OCI-LY1 (cell line): Measurements from ENCODE around the gene PRKCA.

Source experiments
- H2AFZ ChIP-seq: fragments of 200-600 bp; sonication (generic), shearing (Covaris generic); 2 replicates; pipeline ENCODE4 v1.6.0; 2014; ENCODE audit warnings: antibody characterized with exemption, mild to moderate bottlenecking, low read length
- H3F3A ChIP-seq: fragments of 200-600 bp; sonication (generic), shearing (Covaris generic); 2 replicates; pipeline ENCODE4 v1.6.0; 2014; ENCODE audit warnings: mild to moderate bottlenecking, antibody characterized with exemption, low read length, moderate library complexity; ENCODE audit not compliant: insufficient read depth
- H3K27ac ChIP-seq: fragments of 200-600 bp; sonication (generic); 2 replicates; pipeline ENCODE4 v1.5.1; 2014; ENCODE audit warnings: low read length, mixed run types, mild to moderate bottlenecking, low read depth; ENCODE audit not compliant: poor library complexity, severe bottlenecking
- H3K27me3 ChIP-seq: fragments of 200-600 bp; sonication (generic); 2 replicates; pipeline ENCODE4 v1.6.0; 2014; ENCODE audit warnings: antibody characterized with exemption, mild to moderate bottlenecking, low read length, moderate library complexity; ENCODE audit not compliant: insufficient read depth
- H3K36me3 ChIP-seq: fragments of 200-600 bp; sonication (generic); 2 replicates; pipeline ENCODE4 v1.6.1; 2014; ENCODE audit warnings: mild to moderate bottlenecking, antibody characterized with exemption, low read length, moderate library complexity, mixed read lengths; ENCODE audit not compliant: insufficient read depth
- H3K4me1 ChIP-seq: fragments of 200-600 bp; sonication (generic); 2 replicates; pipeline ENCODE4 v1.5.1; 2014; ENCODE audit warnings: mild to moderate bottlenecking, low read length, moderate library complexity; ENCODE audit not compliant: insufficient read depth, severe bottlenecking
- H3K4me2 ChIP-seq: fragments of 200-600 bp; sonication (generic), shearing (Covaris generic); 2 replicates; pipeline ENCODE4 v1.6.1; 2014; ENCODE audit warnings: low read length
- H3K4me3 ChIP-seq: fragments of 200-600 bp; sonication (generic); 2 replicates; pipeline ENCODE4 v1.5.1; 2014; ENCODE audit warnings: low read length, low read depth, mild to moderate bottlenecking, mixed read lengths; ENCODE audit not compliant: poor library complexity, severe bottlenecking
- H3K79me2 ChIP-seq: fragments of 200-600 bp; shearing (Covaris generic); 2 replicates; pipeline ENCODE4 v1.6.1; 2016; ENCODE audit warnings: mixed run types, low read length, mixed read lengths; ENCODE audit not compliant: insufficient read depth
- H3K9ac ChIP-seq: fragments of 200-600 bp; sonication (generic), shearing (Covaris generic); 2 replicates; pipeline ENCODE4 v1.6.1; 2014; ENCODE audit warnings: mild to moderate bottlenecking, low read length, mixed read lengths
- H3K9me2 ChIP-seq: fragments of 200-600 bp; sonication (generic), shearing (Covaris generic); 2 replicates; pipeline ENCODE4 v1.6.1; 2014; ENCODE audit warnings: low read depth, mild to moderate bottlenecking, low read length, mixed read lengths
- H3K9me3 ChIP-seq: fragments of 200-600 bp; shearing (Covaris generic); 2 replicates; pipeline ENCODE4 v1.6.1; 2014; ENCODE audit warnings: low read length, mixed read lengths
- H4K20me1 ChIP-seq: fragments of 200-600 bp; sonication (generic), shearing (Covaris generic); 2 replicates; pipeline ENCODE4 v1.6.0; 2016; ENCODE audit warnings: mild to moderate bottlenecking, low read length; ENCODE audit not compliant: insufficient read depth
- EZH2 ChIP-seq: fragments of 200-600 bp; sonication (generic), shearing (Covaris generic); IDR thresholded peaks from 2 replicates; pipeline ENCODE4 v1.8.0; 2017; ENCODE audit warnings: borderline replicate concordance, mixed run types, mild to moderate bottlenecking, antibody characterized with exemption, low read length, moderate library complexity, mixed read lengths
- TF ChIP-seq, protein P1 (sequence below): fragments of 200-600 bp; sonication (generic), shearing (Covaris generic); IDR thresholded peaks from 2 replicates; pipeline ENCODE4 v1.5.1; 2017; ENCODE audit warnings: mild to moderate bottlenecking, antibody characterized with exemption, low read length, moderate library complexity, mixed read lengths

PRKCA gene

GRCh38 chr17:66720027-66720426 lies 417.6 kb downstream of the PRKCA start:
- no peak overlapping the region for H3K27ac ChIP-seq
- TF ChIP-seq, protein P1, sequence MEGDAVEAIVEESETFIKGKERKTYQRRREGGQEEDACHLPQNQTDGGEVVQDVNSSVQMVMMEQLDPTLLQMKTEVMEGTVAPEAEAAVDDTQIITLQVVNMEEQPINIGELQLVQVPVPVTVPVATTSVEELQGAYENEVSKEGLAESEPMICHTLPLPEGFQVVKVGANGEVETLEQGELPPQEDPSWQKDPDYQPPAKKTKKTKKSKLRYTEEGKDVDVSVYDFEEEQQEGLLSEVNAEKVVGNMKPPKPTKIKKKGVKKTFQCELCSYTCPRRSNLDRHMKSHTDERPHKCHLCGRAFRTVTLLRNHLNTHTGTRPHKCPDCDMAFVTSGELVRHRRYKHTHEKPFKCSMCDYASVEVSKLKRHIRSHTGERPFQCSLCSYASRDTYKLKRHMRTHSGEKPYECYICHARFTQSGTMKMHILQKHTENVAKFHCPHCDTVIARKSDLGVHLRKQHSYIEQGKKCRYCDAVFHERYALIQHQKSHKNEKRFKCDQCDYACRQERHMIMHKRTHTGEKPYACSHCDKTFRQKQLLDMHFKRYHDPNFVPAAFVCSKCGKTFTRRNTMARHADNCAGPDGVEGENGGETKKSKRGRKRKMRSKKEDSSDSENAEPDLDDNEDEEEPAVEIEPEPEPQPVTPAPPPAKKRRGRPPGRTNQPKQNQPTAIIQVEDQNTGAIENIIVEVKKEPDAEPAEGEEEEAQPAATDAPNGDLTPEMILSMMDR: no peak
- TF ChIP-seq EZH2: no peak

DNA sequence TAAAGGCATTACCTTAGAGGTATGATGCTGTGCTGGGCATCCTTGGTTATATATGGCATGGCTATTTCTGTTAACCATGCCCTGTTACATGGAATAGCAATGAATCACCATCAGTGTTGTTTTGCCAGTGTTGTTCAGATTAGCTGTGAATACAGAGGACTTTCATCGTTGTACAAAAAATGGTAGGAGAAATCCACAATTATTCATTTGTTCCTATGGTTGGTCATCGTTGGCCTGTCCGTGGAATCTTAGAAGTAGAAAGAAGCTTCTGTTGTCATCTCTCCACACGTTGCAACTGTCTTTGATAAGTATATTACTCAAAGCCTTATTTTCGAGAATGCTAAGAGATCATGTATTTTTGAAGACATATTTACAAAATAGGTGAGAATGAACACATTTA lies 418.2 kb downstream of the PRKCA start:
- Histone ChIP-seq H3K4me1 (peaks cover 22% of the 10 kb centered on the region), H3K9me3 (no peaks in the 10 kb centered on the region), H4K20me1 (no peaks in the 10 kb centered on the region), H3K27me3 (no peaks in the 10 kb centered on the region), H3F3A (no peaks in the 10 kb centered on the region), H3K4me3 (no peak overlapping the region), H3K9me2 (no peaks in the 10 kb centered on the region), H3K36me3 (no peaks in the 10 kb centered on the region), H2AFZ (no peak overlapping the region), H3K27ac (no peak overlapping the region), H3K9ac (no peak overlapping the region), H3K79me2 (no peaks in the 10 kb centered on the region), H3K4me2 (no peak overlapping the region)
- TF ChIP-seq, protein P1: no peak
- no peak for TF ChIP-seq EZH2

More at GRCh38 chr17:66720027-66720426, 417.6 kb downstream of the PRKCA start:
- Histone ChIP-seq H3K4me1 (peaks cover 28% of the 10 kb centered on the region), H3K4me3 (no peak overlapping the region), H2AFZ (no peak overlapping the region), H3K36me3 (no peaks in the 10 kb centered on the region), H3K27me3 (no peaks in the 10 kb centered on the region), H3K9me3 (no peaks in the 10 kb centered on the region), H4K20me1 (no peaks in the 10 kb centered on the region), H3K4me2 (no peak overlapping the region), H3K9me2 (no peaks in the 10 kb centered on the region), H3F3A (no peaks in the 10 kb centered on the region), H3K9ac (no peak overlapping the region), H3K79me2 (no peaks in the 10 kb centered on the region)

- peaks cover 5% of the 10 kb centered on the region for H3K4me1 ChIP-seq
- no peaks in the 10 kb centered on the region for H3K36me3 ChIP-seq
- H2AFZ ChIP-seq: no peak overlapping the region
- H4K20me1 ChIP-seq: no peaks in the 10 kb centered on the region
- H3K27me3 ChIP-seq: no peaks in the 10 kb centered on the region
- H3K9ac ChIP-seq: no peak overlapping the region
- H3K4me2 ChIP-seq: no peak overlapping the region
- no peak overlapping the region for H3K4me3 ChIP-seq
- no peaks in the 10 kb centered on the region for H3K9me3 ChIP-seq
- H3K27ac ChIP-seq: no peak overlapping the region
- H3K9me2 ChIP-seq: no peaks in the 10 kb centered on the region
- H3K79me2 ChIP-seq: no peaks in the 10 kb centered on the region
- TF ChIP-seq EZH2: no peak
- TF ChIP-seq, protein P1: no peak
- H3F3A ChIP-seq: no peaks in the 10 kb centered on the region
Observed at GRCh38 chr17:66722341-66722740, 419.9 kb downstream of the PRKCA start.
